ENCODE results near the gene RBMS1.
A peak's percentile ranks its signal among the peaks of the same experiment; 100 is the strongest.
"Not testable (repeated sequence)": the region's sequence is repeated elsewhere in the genome, so short reads cannot be mapped to it uniquely, and the experiment has no call there.

Gene RBMS1

GRCh38 chr2:160429248-160430000 is 64.2 kb downstream of the RBMS1 start:
- Mint-ChIP-seq H3K4me1 (ENCODE audit: low read depth) (peaks cover 13% of the 10 kb centered on the region), H3K36me3 (ENCODE audit: low read depth) (peaks cover 4% of the 10 kb centered on the region), H3K27ac (no peak overlapping the region), H3K9me3 (no peaks in the 10 kb centered on the region), H3K4me3 (no peak overlapping the region), H3K27me3 (no peaks in the 10 kb centered on the region)
- intact Hi-C loops (cut with micrococcal nuclease): loop anchor here (5.0 kb wide), 1 partner anchor 563 kb away; no protein-coding TSS in a partner anchor

- Mint-ChIP-seq H3K36me3 (ENCODE audit: low read depth) (peaks cover 4% of the 10 kb centered on the region), H3K9me3 (no peaks in the 10 kb centered on the region), H3K4me3 (peak overlapping the region; percentile 63), H3K27me3 (no peaks in the 10 kb centered on the region), H3K4me1 (ENCODE audit: low read depth) (peaks cover 13% of the 10 kb centered on the region), H3K27ac (peak overlapping the region; percentile 78)
- intact Hi-C loops (cut with micrococcal nuclease): loop anchor here (5.0 kb wide), 1 partner anchor 564 kb away; no protein-coding TSS in a partner anchor
Observed at GRCh38 chr2:160428405-160428763, 65.2 kb downstream of the RBMS1 start.

GRCh38 chr2:160427629-160428404 is 65.8 kb downstream of the RBMS1 start:
- intact Hi-C loops (cut with micrococcal nuclease): loop anchor here (5.0 kb wide), 1 partner anchor 564 kb away; no protein-coding TSS in a partner anchor
- H3K9me3 Mint-ChIP-seq: no peaks in the 10 kb centered on the region
- no peaks in the 10 kb centered on the region for H3K27me3 Mint-ChIP-seq
- peak overlapping the region; percentile 78 for H3K27ac Mint-ChIP-seq
- H3K4me1 Mint-ChIP-seq (ENCODE audit: low read depth): peaks cover 13% of the 10 kb centered on the region
- H3K4me3 Mint-ChIP-seq: peak overlapping the region; percentile 63
- H3K36me3 Mint-ChIP-seq (ENCODE audit: low read depth): peaks cover 4% of the 10 kb centered on the region

- H3K4me1 Mint-ChIP-seq (ENCODE audit: low read depth): peaks cover 11% of the 10 kb centered on the region
- no peak overlapping the region for H3K27ac Mint-ChIP-seq
- no peaks in the 10 kb centered on the region for H3K27me3 Mint-ChIP-seq
- no peaks in the 10 kb centered on the region for H3K9me3 Mint-ChIP-seq
- intact Hi-C loops (cut with micrococcal nuclease): loop anchor here (5.0 kb wide), 1 partner anchor 566 kb away; no protein-coding TSS in a partner anchor
- H3K36me3 Mint-ChIP-seq (ENCODE audit: low read depth): peaks cover 4% of the 10 kb centered on the region
- H3K4me3 Mint-ChIP-seq: no peak overlapping the region
Observed at GRCh38 chr2:160426604-160427003, 67.0 kb downstream of the RBMS1 start.

GRCh38 chr2:160425434-160426151 is 68.0 kb downstream of the RBMS1 start:
- Mint-ChIP-seq H3K36me3 (ENCODE audit: low read depth) (peaks cover 4% of the 10 kb centered on the region), H3K27me3 (no peaks in the 10 kb centered on the region), H3K4me3 (no peak overlapping the region), H3K27ac (no peak overlapping the region), H3K9me3 (no peaks in the 10 kb centered on the region), H3K4me1 (ENCODE audit: low read depth) (peaks cover 7% of the 10 kb centered on the region)
- intact Hi-C loops (cut with micrococcal nuclease): loop anchor here (5.0 kb wide), 1 partner anchor 567 kb away; no protein-coding TSS in a partner anchor

- H3K27ac Mint-ChIP-seq: no peak overlapping the region
- no peaks in the 10 kb centered on the region for H3K36me3 Mint-ChIP-seq (ENCODE audit: low read depth)
- no peak overlapping the region for H3K4me3 Mint-ChIP-seq
- intact Hi-C loops (cut with micrococcal nuclease): no loop called here
- peaks cover 11% of the 10 kb centered on the region for H3K4me1 Mint-ChIP-seq (ENCODE audit: low read depth)
- no peaks in the 10 kb centered on the region for H3K9me3 Mint-ChIP-seq
- no peaks in the 10 kb centered on the region for H3K27me3 Mint-ChIP-seq
Observed at GRCh38 chr2:160423126-160423525, 70.5 kb downstream of the RBMS1 start.

GRCh38 chr2:160421646-160422501 is 71.7 kb downstream of the RBMS1 start:
- H3K4me1 Mint-ChIP-seq (ENCODE audit: low read depth); H3K27ac Mint-ChIP-seq; H3K36me3 Mint-ChIP-seq (ENCODE audit: low read depth); H3K4me3 Mint-ChIP-seq; intact Hi-C loops (cut with micrococcal nuclease); H3K27me3 Mint-ChIP-seq; H3K9me3 Mint-ChIP-seq: not testable (repeated sequence)

- Mint-ChIP-seq H3K36me3 (ENCODE audit: low read depth) (no peaks in the 10 kb centered on the region), H3K27me3 (no peaks in the 10 kb centered on the region), H3K4me3 (no peak overlapping the region), H3K4me1 (ENCODE audit: low read depth) (peaks cover 7% of the 10 kb centered on the region), H3K27ac (no peak overlapping the region), H3K9me3 (no peaks in the 10 kb centered on the region)
- intact Hi-C loops (cut with micrococcal nuclease): no loop called here
Observed at GRCh38 chr2:160420711-160421110, 72.9 kb downstream of the RBMS1 start.

GRCh38 chr2:160419776-160420505 is 73.7 kb downstream of the RBMS1 start:
- Mint-ChIP-seq H3K4me1 (ENCODE audit: low read depth) (peaks cover 7% of the 10 kb centered on the region), H3K27me3 (no peaks in the 10 kb centered on the region), H3K9me3 (no peaks in the 10 kb centered on the region), H3K4me3 (no peak overlapping the region), H3K36me3 (ENCODE audit: low read depth) (no peaks in the 10 kb centered on the region), H3K27ac (no peak overlapping the region)
- intact Hi-C loops (cut with micrococcal nuclease): no loop called here

GRCh38 chr2:160418853-160419252 is 74.8 kb downstream of the RBMS1 start:
- H3K36me3 Mint-ChIP-seq (ENCODE audit: low read depth): no peaks in the 10 kb centered on the region
- no peaks in the 10 kb centered on the region for H3K27me3 Mint-ChIP-seq
- H3K4me1 Mint-ChIP-seq (ENCODE audit: low read depth): peaks cover 7% of the 10 kb centered on the region
- no peak overlapping the region for H3K4me3 Mint-ChIP-seq
- no peak overlapping the region for H3K27ac Mint-ChIP-seq
- no peaks in the 10 kb centered on the region for H3K9me3 Mint-ChIP-seq
- intact Hi-C loops (cut with micrococcal nuclease): no loop called here

GRCh38 chr2:160418398-160418765 is 75.2 kb downstream of the RBMS1 start:
- no peaks in the 10 kb centered on the region for H3K9me3 Mint-ChIP-seq

GRCh38 chr2:160417745-160418397 is 75.7 kb downstream of the RBMS1 start:
- Mint-ChIP-seq H3K36me3 (ENCODE audit: low read depth) (no peaks in the 10 kb centered on the region), H3K27me3 (no peaks in the 10 kb centered on the region), H3K4me1 (ENCODE audit: low read depth) (peaks cover 7% of the 10 kb centered on the region), H3K27ac (no peak overlapping the region), H3K9me3 (no peaks in the 10 kb centered on the region), H3K4me3 (no peak overlapping the region)
- intact Hi-C loops (cut with micrococcal nuclease): no loop called here

More at GRCh38 chr2:160418398-160418765, 75.2 kb downstream of the RBMS1 start:
- Mint-ChIP-seq H3K27ac (no peak overlapping the region), H3K36me3 (ENCODE audit: low read depth) (no peaks in the 10 kb centered on the region), H3K4me3 (no peak overlapping the region), H3K27me3 (no peaks in the 10 kb centered on the region), H3K4me1 (ENCODE audit: low read depth) (peaks cover 7% of the 10 kb centered on the region)
- intact Hi-C loops (cut with micrococcal nuclease): no loop called here
